ENCODE results near the gene CHST9. TPM values are rescaled to one million over a fixed set of nuclear protein-coding genes. Genes with fewer than 3 reads are reported as not detected.
A peak's percentile ranks its signal among the peaks of the same experiment; 100 is the strongest.

CHST9 gene
- total and polyA plus RNA-seq, 2 donors from 2014 or later: 1.5 to 9.8 TPM

- Histone ChIP-seq H3K36me3 (ENCODE audit: control insufficient read depth in 2 of 3, insufficient read depth in 3 of 3, low read length in 3 of 3) (no peaks in the 10 kb centered on the region), H3K4me1 (ENCODE audit: control insufficient read depth in 2 of 3, insufficient read depth in 2 of 3, low read depth in 1 of 3, low read length in 3 of 3) (peaks cover 0 to 9% (median 0%) of the 10 kb centered on the region in 3 donors), H3K4me3 (ENCODE audit: low read length in 3 of 3) (no peak overlapping the region), H3K27ac (ENCODE audit: low read depth in 2 of 2, low read length in 2 of 2) (no peak overlapping the region), H3K9ac (ENCODE audit: low read length in 3 of 3) (no peak overlapping the region), H3K27me3 (ENCODE audit: control insufficient read depth, insufficient read depth, low read length) (no peaks in the 10 kb centered on the region), H3K9me3 (ENCODE audit: control insufficient read depth in 2 of 3, insufficient read depth in 1 of 3, low read length in 3 of 3) (no peaks in the 10 kb centered on the region)
- DNase-seq (peak in 2 of 5 donors; percentile 57 to 70), FAIRE-seq (no peak)
- no peak for TF ChIP-seq CTCF (IDR thresholded peaks at IDR 0.05; ENCODE audit: borderline replicate concordance, extremely low read depth, insufficient read depth)
- intact Hi-C loops (cut with DNase I): no loop called here
These were observed 265.9 kb downstream of the CHST9 start for GRCh38 chr18:26919201-26919600.

DNA sequence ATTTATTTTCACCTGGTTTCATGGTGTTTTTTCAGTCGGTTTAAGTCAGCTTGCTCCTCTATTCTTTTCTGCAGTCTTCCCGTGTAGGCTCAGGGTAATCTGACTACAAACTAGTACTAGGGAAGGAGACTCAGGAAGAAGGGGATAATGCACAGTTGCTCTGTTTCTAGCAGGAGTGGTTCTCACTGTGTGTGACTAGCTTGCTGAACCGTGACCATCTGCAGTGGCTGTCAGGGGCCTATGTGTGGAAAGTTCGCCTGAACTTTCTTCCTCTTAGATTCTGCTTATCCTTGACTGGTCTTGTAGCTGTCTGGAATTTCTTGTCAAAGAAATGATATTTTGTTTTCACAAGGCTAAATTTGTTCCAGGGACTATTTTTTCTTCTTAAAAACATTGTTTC lies 273.3 kb downstream of the CHST9 start:
- no peak for FAIRE-seq
- Histone ChIP-seq H3K9ac (ENCODE audit: low read length in 3 of 3) (no peak overlapping the region), H3K4me3 (ENCODE audit: low read length in 3 of 3) (no peak overlapping the region), H3K4me1 (ENCODE audit: control insufficient read depth in 2 of 3, insufficient read depth in 2 of 3, low read depth in 1 of 3, low read length in 3 of 3) (peaks cover 0 to 7% (median 0%) of the 10 kb centered on the region in 3 donors), H3K9me3 (ENCODE audit: control insufficient read depth in 2 of 3, insufficient read depth in 1 of 3, low read length in 3 of 3) (no peaks in the 10 kb centered on the region), H3K27me3 (ENCODE audit: control insufficient read depth, insufficient read depth, low read length) (no peaks in the 10 kb centered on the region), H3K27ac (ENCODE audit: low read depth in 2 of 2, low read length in 2 of 2) (no peak overlapping the region), H3K36me3 (ENCODE audit: control insufficient read depth in 2 of 3, insufficient read depth in 3 of 3, low read length in 3 of 3) (no peaks in the 10 kb centered on the region)
- TF ChIP-seq CTCF (IDR thresholded peaks at IDR 0.05; ENCODE audit: borderline replicate concordance, extremely low read depth, insufficient read depth): no peak
- intact Hi-C loops (cut with DNase I): no loop called here
- DNase-seq: peak in 4 of 5 donors; percentile 43 to 76 (median 62)

DNA sequence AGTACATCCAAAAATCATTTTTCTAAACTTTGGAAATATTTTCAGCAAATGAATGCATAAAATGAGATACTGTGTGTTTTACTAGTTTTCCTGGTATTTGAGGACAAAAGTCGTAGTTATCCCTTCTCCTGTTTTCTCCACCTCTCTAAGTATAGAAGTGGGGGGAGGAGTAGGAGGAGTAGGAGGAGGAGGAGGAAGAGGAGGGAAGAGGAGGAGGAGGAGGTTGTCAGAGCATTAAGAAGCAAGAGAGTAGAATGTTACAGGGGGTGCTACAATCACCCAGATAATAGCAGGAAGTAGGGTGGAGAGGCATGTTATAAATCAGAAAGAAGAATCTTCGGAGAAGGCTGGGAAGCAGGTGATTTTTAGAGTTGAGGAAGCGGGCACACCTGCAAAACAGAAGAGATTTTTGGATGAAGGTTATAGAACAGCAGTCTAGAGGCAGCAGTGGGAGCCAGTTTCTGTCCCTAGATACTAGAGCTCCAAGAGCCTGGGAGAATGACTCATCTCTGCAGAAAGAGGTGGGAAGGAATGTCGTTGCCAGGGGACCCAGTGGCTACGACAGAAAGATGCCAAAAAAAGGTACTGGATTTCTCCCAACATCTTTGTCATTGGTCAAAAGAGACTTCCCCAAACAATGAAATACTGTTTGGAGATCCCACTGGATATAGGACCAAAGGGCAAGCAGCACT lies 275.4 kb downstream of the CHST9 start:
- Histone ChIP-seq H3K36me3 (ENCODE audit: control insufficient read depth in 2 of 3, insufficient read depth in 3 of 3, low read length in 3 of 3) (no peaks in the 10 kb centered on the region), H3K9ac (ENCODE audit: low read length in 3 of 3) (no peak overlapping the region), H3K4me3 (ENCODE audit: low read length in 3 of 3) (no peak overlapping the region), H3K27ac (ENCODE audit: low read depth in 2 of 2, low read length in 2 of 2) (no peak overlapping the region), H3K9me3 (ENCODE audit: control insufficient read depth in 2 of 3, insufficient read depth in 1 of 3, low read length in 3 of 3) (no peaks in the 10 kb centered on the region), H3K27me3 (ENCODE audit: control insufficient read depth, insufficient read depth, low read length) (no peaks in the 10 kb centered on the region), H3K4me1 (ENCODE audit: control insufficient read depth in 2 of 3, insufficient read depth in 2 of 3, low read depth in 1 of 3, low read length in 3 of 3) (peaks cover 0 to 7% (median 0%) of the 10 kb centered on the region in 3 donors)
- no peak for TF ChIP-seq CTCF (IDR thresholded peaks at IDR 0.05; ENCODE audit: borderline replicate concordance, extremely low read depth, insufficient read depth)
- FAIRE-seq: no peak
- no peak for DNase-seq
- intact Hi-C loops (cut with DNase I): no loop called here

Data from kidney (tissue), 14 donors.